KMS-11 (cell line): Measurements from ENCODE around the gene OR10AG1.

ENCODE experiments used
- H2AFZ ChIP-seq: fragments of 200-600 bp; sonication (generic); 2 replicates; pipeline ENCODE4 v1.6.1; 2016; ENCODE audit warnings: antibody characterized with exemption, mixed run types, low read depth
- H3K27ac ChIP-seq: fragments of 200-600 bp; sonication (generic); 2 replicates; pipeline ENCODE4 v1.6.1; 2016; ENCODE audit warnings: mild to moderate bottlenecking, mixed run types
- H3K27me3 ChIP-seq: fragments of 200-600 bp; sonication (generic); 2 replicates; pipeline ENCODE4 v1.6.1; 2017; ENCODE audit warnings: mild to moderate bottlenecking, low read depth, mixed run types, moderate library complexity; ENCODE audit not compliant: insufficient read depth
- H3K36me3 ChIP-seq: fragments of 200-600 bp; sonication (generic); 2 replicates; pipeline ENCODE4 v1.6.1; 2017; ENCODE audit warnings: mild to moderate bottlenecking, mixed run types; ENCODE audit not compliant: insufficient read depth
- H3K4me1 ChIP-seq: fragments of 200-600 bp; sonication (generic); 2 replicates; pipeline ENCODE4 v1.6.1; 2016; ENCODE audit warnings: mild to moderate bottlenecking, low read depth, mixed run types; ENCODE audit not compliant: poor library complexity, severe bottlenecking
- H3K4me2 ChIP-seq: fragments of 200-600 bp; sonication (generic); 2 replicates; pipeline ENCODE4 v1.7.0; 2016; ENCODE audit warnings: mild to moderate bottlenecking, mixed run types
- H3K4me3 ChIP-seq: fragments of 200-600 bp; sonication (generic); IDR thresholded peaks from 2 replicates; pipeline ENCODE4 v1.6.1; 2017; ENCODE audit warnings: low read depth, low read length, mixed read lengths; ENCODE audit not compliant: insufficient read depth
- H3K79me2 ChIP-seq: fragments of 200-600 bp; sonication (generic); 2 replicates; pipeline ENCODE4 v1.6.1; 2016; ENCODE audit warnings: low read depth, mixed run types; ENCODE audit not compliant: insufficient read depth
- H3K9ac ChIP-seq: fragments of 200-600 bp; sonication (generic); 2 replicates; pipeline ENCODE4 v1.6.1; 2016; ENCODE audit warnings: mild to moderate bottlenecking, mixed run types
- H4K20me1 ChIP-seq: fragments of 200-600 bp; sonication (generic); 2 replicates; pipeline ENCODE4 v1.6.1; 2016; ENCODE audit warnings: mild to moderate bottlenecking, mixed run types; ENCODE audit not compliant: insufficient read depth
- TF ChIP-seq, protein P1 (sequence below): fragments of 200-600 bp; sonication (generic); conservative IDR thresholded peaks from 2 replicates; pipeline ENCODE4 v1.6.1; 2017; ENCODE audit warnings: low read depth, mild to moderate bottlenecking, antibody characterized with exemption, low read length, moderate library complexity, mixed read lengths

Gene OR10AG1

GRCh38 chr11:55942785-55943392 is 26.9 kb downstream of the OR10AG1 start:
- H3K79me2 ChIP-seq = no peaks in the 10 kb centered on the region
- no peak overlapping the region for H3K27ac ChIP-seq
- H3K36me3 ChIP-seq = no peaks in the 10 kb centered on the region
- no peak overlapping the region for H3K9ac ChIP-seq
- TF ChIP-seq, protein P1, sequence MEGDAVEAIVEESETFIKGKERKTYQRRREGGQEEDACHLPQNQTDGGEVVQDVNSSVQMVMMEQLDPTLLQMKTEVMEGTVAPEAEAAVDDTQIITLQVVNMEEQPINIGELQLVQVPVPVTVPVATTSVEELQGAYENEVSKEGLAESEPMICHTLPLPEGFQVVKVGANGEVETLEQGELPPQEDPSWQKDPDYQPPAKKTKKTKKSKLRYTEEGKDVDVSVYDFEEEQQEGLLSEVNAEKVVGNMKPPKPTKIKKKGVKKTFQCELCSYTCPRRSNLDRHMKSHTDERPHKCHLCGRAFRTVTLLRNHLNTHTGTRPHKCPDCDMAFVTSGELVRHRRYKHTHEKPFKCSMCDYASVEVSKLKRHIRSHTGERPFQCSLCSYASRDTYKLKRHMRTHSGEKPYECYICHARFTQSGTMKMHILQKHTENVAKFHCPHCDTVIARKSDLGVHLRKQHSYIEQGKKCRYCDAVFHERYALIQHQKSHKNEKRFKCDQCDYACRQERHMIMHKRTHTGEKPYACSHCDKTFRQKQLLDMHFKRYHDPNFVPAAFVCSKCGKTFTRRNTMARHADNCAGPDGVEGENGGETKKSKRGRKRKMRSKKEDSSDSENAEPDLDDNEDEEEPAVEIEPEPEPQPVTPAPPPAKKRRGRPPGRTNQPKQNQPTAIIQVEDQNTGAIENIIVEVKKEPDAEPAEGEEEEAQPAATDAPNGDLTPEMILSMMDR = peak; percentile 81
- no peak overlapping the region for H3K4me2 ChIP-seq
- H4K20me1 ChIP-seq = no peaks in the 10 kb centered on the region
- H2AFZ ChIP-seq = no peak overlapping the region
- no peak overlapping the region for H3K4me3 ChIP-seq
- no peaks in the 10 kb centered on the region for H3K27me3 ChIP-seq
- H3K4me1 ChIP-seq = no peaks in the 10 kb centered on the region

GRCh38 chr11:55936300-55936699 is 33.4 kb downstream of the OR10AG1 start, which contains the start of gene OR5I1:
Gene OR5I1 (minus strand): TSS chr11:55936400. CDS start chr11:55936400, 0 bp downstream.
- Histone ChIP-seq H3K27me3 (no peaks in the 10 kb centered on the region), H4K20me1 (no peaks in the 10 kb centered on the region), H3K9ac (no peak within 1 kb of the TSS), H3K4me2 (no peak within 1 kb of the TSS), H3K79me2 (no peaks in the 10 kb centered on the region), H3K36me3 (no peaks in the 10 kb centered on the region), H3K4me1 (no peaks in the 10 kb centered on the region), H3K4me3 (no peak within 1 kb of the TSS), H3K27ac (no peak within 1 kb of the TSS), H2AFZ (no peak within 1 kb of the TSS)
- TF ChIP-seq, protein P1 = no peak

GRCh38 chr11:55920537-55920936 is 49.2 kb downstream of the OR10AG1 start:
- Histone ChIP-seq H3K27me3 (no peaks in the 10 kb centered on the region), H4K20me1 (no peaks in the 10 kb centered on the region), H3K36me3 (no peaks in the 10 kb centered on the region), H3K4me1 (no peaks in the 10 kb centered on the region), H3K4me3 (no peak overlapping the region), H3K4me2 (no peak overlapping the region), H3K9ac (no peak overlapping the region), H3K79me2 (no peaks in the 10 kb centered on the region), H2AFZ (no peak overlapping the region), H3K27ac (no peak overlapping the region)
- TF ChIP-seq, protein P1 = no peak
